HG02885 (cell line): ENCODE measurements around the gene MPI.
"Not testable (repeated sequence)": the region's sequence is repeated elsewhere in the genome, so short reads cannot be mapped to it uniquely, and the experiment has no call there.

Source experiments
- ATAC-seq: cut with Tn5 transposase; IDR thresholded peaks from one replicate; pipeline ENCODE4 v1.9.1; 2021; ENCODE audit warnings: mild to moderate bottlenecking; ENCODE audit not compliant: unreplicated experiment, poor library complexity

Gene MPI

GRCh38 chr15:74889390-74889882 is 406 bp upstream of the MPI start:
- peak; percentile 5 for ATAC-seq

GRCh38 chr15:74890665-74890960 is 771 bp downstream of the MPI start:
- no peak for ATAC-seq

GRCh38 chr15:74891469-74891868 is 1.6 kb downstream of the MPI start:
- ATAC-seq, result no peak

GRCh38 chr15:74892313-74892712 is 2.5 kb downstream of the MPI start:
- no peak for ATAC-seq

GRCh38 chr15:74892931-74893330 is 3.1 kb downstream of the MPI start:
- no peak for ATAC-seq

GRCh38 chr15:74893627-74894026 is 3.8 kb downstream of the MPI start:
- no peak for ATAC-seq

- ATAC-seq, result not testable (repeated sequence)
Observed at GRCh38 chr15:74894383-74894782, 4.5 kb downstream of the MPI start.

GRCh38 chr15:74895830-74896229 is 6.0 kb downstream of the MPI start:
- ATAC-seq, result no peak

GRCh38 chr15:74896316-74896715 is 6.5 kb downstream of the MPI start:
- ATAC-seq, result no peak

- no peak for ATAC-seq
Observed at GRCh38 chr15:74897300-74897701, 7.5 kb downstream of the MPI start.

GRCh38 chr15:74901612-74902063 is 11.8 kb downstream of the MPI start:
- ATAC-seq, result no peak

- ATAC-seq, result no peak
Observed at GRCh38 chr15:74902295-74903075, 12.6 kb downstream of the MPI start.

- no peak for ATAC-seq
Observed at GRCh38 chr15:74903676-74904075, 13.8 kb downstream of the MPI start.

GRCh38 chr15:74904190-74904805 is 14.5 kb downstream of the MPI start:
- no peak for ATAC-seq

- ATAC-seq, result peak; percentile 7
Observed at GRCh38 chr15:74906067-74906449, 16.2 kb downstream of the MPI start.

GRCh38 chr15:74906450-74907162 is 16.8 kb downstream of the MPI start, which contains the start of gene FAM219B:
Gene FAM219B (minus strand): TSS chr15:74906851. CDS start chr15:74906800, 51 bp downstream.
- ATAC-seq, result peak; percentile 90

- no peak for ATAC-seq
Observed at GRCh38 chr15:74907163-74907870, 17.5 kb downstream of the MPI start.

GRCh38 chr15:74908635-74909034 is 18.8 kb downstream of the MPI start:
- ATAC-seq, result no peak

- no peak for ATAC-seq
Observed at GRCh38 chr15:74913041-74913440, 23.2 kb downstream of the MPI start.

GRCh38 chr15:74913799-74914198 is 24.0 kb downstream of the MPI start:
- not testable (repeated sequence) for ATAC-seq

- ATAC-seq, result no peak
Observed at GRCh38 chr15:74917676-74918075, 27.8 kb downstream of the MPI start.
